Left ventricle myocardium inferior (tissue), 1 donor: Measurements from ENCODE around the gene BMP4. TPM values are rescaled to one million over a fixed set of nuclear protein-coding genes. Genes with fewer than 3 reads are reported as not detected.
"Not testable (repeated sequence)": the region's sequence is repeated elsewhere in the genome, so short reads cannot be mapped to it uniquely, and the experiment has no call there.

ENCODE experiments used
- DNase-seq: peaks from one replicate; pipeline ENCODE4 v3.0.0-alpha.2; 2020
- H3K27ac ChIP-seq: fragments of 200-600 bp; replicated peaks from 2 replicates; pipeline ENCODE4 v1.8.0; 2021
- H3K27me3 ChIP-seq: fragments of 200-600 bp; 2 replicates; pipeline ENCODE4 v1.8.0; 2021; ENCODE audit warnings: low read depth
- H3K36me3 ChIP-seq: fragments of 200-600 bp; 2 replicates; pipeline ENCODE4 v1.8.0; 2021
- H3K4me1 ChIP-seq: fragments of 200-600 bp; 2 replicates; pipeline ENCODE4 v1.8.0; 2021
- H3K4me3 ChIP-seq: fragments of 200-600 bp; 2 replicates; pipeline ENCODE4 v1.8.0; 2021; ENCODE audit warnings: mild to moderate bottlenecking, moderate library complexity
- H3K9me3 ChIP-seq: fragments of 200-600 bp; replicated peaks from 2 replicates; pipeline ENCODE4 v1.8.0; 2021
- intact Hi-C: fragments of 100-400 bp; cut with micrococcal nuclease; formaldehyde crosslinking; loops from one replicate; pipeline ENCODE4 v1.11.0; 2022
- total RNA-seq: library from RNA; stranded (reverse); fragmentation: NEBNext Ultra II Directional; extraction: Animal tissue kit (Norgen Biotek cat#: 25700); gene quantifications from one replicate; pipeline ENCODE4 v1.2.1, GENCODE V29; 2021
- TF ChIP-seq, protein P1 (sequence below): fragments of 200-600 bp; IDR thresholded peaks from 2 replicates; pipeline ENCODE4 v1.8.0; 2021; ENCODE audit warnings: antibody characterized with exemption, mild to moderate bottlenecking, borderline replicate concordance
- donor health status: DM: no; HTN: yes; CAD: no; lungs with severe emphysema.

The BMP4 gene
- total RNA-seq, 1 donor from 2014 or later: 9.8 TPM

DNA sequence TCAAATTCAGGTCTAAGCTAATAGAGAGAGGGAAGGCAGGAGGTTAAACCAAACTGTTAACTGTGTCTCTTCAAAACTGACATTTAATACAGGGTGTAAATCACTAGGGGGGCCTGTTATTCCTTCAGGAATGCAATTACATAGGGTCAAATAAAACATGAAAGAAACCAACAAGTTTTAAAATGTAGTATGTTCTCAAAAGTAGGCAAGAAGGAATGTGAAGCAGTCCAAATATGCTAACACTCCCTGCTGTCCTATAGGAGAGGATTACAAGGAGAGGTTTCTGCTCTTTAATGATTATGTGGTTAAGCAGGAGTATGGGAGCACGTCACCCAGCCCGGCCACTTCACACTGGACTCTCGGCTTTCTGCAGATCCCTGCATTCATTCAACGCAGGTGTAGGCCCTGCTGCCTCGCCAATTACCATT, 42.5 kb upstream of the BMP4 start:
- H3K27me3 ChIP-seq: no peaks in the 10 kb centered on the region
- TF ChIP-seq, protein P1, sequence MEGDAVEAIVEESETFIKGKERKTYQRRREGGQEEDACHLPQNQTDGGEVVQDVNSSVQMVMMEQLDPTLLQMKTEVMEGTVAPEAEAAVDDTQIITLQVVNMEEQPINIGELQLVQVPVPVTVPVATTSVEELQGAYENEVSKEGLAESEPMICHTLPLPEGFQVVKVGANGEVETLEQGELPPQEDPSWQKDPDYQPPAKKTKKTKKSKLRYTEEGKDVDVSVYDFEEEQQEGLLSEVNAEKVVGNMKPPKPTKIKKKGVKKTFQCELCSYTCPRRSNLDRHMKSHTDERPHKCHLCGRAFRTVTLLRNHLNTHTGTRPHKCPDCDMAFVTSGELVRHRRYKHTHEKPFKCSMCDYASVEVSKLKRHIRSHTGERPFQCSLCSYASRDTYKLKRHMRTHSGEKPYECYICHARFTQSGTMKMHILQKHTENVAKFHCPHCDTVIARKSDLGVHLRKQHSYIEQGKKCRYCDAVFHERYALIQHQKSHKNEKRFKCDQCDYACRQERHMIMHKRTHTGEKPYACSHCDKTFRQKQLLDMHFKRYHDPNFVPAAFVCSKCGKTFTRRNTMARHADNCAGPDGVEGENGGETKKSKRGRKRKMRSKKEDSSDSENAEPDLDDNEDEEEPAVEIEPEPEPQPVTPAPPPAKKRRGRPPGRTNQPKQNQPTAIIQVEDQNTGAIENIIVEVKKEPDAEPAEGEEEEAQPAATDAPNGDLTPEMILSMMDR: no peak
- H3K36me3 ChIP-seq: no peaks in the 10 kb centered on the region
- intact Hi-C loops: no loop called here
- H3K27ac ChIP-seq: no peak overlapping the region
- no peaks in the 10 kb centered on the region for H3K9me3 ChIP-seq
- H3K4me3 ChIP-seq: no peak overlapping the region
- DNase-seq: no peak
- H3K4me1 ChIP-seq: no peaks in the 10 kb centered on the region

- intact Hi-C loops: no loop called here
- no peaks in the 10 kb centered on the region for H3K9me3 ChIP-seq
- no peaks in the 10 kb centered on the region for H3K36me3 ChIP-seq
- no peak overlapping the region for H3K4me3 ChIP-seq
- H3K27ac ChIP-seq: no peak overlapping the region
- no peak for DNase-seq
- no peaks in the 10 kb centered on the region for H3K27me3 ChIP-seq
- no peaks in the 10 kb centered on the region for H3K4me1 ChIP-seq
- TF ChIP-seq, protein P1: no peak
Observed at GRCh38 chr14:53996041-53996440, 39.4 kb upstream of the BMP4 start.

GRCh38 chr14:53993920-53994607, 37.4 kb upstream of the BMP4 start:
- H3K4me3 ChIP-seq: no peak overlapping the region
- H3K4me1 ChIP-seq: no peaks in the 10 kb centered on the region
- no peak overlapping the region for H3K27ac ChIP-seq
- TF ChIP-seq, protein P1: no peak
- no peaks in the 10 kb centered on the region for H3K27me3 ChIP-seq
- DNase-seq: no peak
- H3K9me3 ChIP-seq: no peaks in the 10 kb centered on the region
- no peaks in the 10 kb centered on the region for H3K36me3 ChIP-seq
- intact Hi-C loops: no loop called here

DNA sequence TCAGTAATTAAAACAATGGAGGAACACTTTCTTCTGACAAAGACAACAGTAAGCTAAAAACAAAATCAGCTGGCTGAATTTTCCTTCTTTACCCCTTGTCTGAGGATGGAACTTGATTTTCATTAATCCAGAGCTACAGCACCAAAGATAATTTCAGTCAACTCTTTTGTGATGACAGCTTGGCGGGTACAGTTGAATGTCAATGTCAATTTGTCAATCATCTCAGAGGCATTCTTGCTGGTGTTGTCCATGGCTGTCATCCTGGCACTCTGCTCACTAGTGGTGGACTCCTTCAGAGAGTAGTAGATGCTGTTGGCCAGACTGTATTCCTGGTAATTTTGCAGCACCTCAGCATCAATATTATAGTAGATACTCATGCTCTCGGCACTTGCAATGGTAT, 34.4 kb upstream of the BMP4 start:
- TF ChIP-seq, protein P1: no peak
- Histone ChIP-seq H3K36me3 (no peaks in the 10 kb centered on the region), H3K4me1 (no peaks in the 10 kb centered on the region), H3K27me3 (no peaks in the 10 kb centered on the region), H3K4me3 (no peak overlapping the region), H3K9me3 (peaks cover 10% of the 10 kb centered on the region), H3K27ac (no peak overlapping the region)
- intact Hi-C loops: no loop called here
- DNase-seq: no peak

GRCh38 chr14:53986718-53987117, 30.1 kb upstream of the BMP4 start:
- H3K27me3 ChIP-seq, H3K4me3 ChIP-seq, intact Hi-C loops, H3K27ac ChIP-seq, DNase-seq, H3K36me3 ChIP-seq, H3K4me1 ChIP-seq: not testable (repeated sequence)
- peaks cover 30% of the 10 kb centered on the region for H3K9me3 ChIP-seq

DNA sequence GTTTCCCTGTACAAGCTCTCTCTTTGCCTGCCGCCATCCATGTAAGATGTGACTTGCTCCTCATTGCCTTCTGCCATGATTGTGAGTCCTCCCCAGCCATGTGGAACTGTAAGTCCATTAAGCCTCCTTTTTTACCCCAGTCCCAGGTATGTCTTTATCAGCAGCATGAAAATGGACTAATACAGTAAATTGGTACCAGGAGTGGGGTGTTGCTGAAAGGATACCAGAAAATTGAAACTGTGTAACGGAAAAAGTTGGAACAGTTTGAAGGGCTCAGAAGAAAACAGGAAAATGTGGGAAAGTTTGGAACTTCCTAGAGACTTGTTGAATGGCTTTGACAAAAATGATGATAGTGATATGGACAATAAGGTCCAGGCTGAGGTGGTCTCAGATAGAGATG, 28.3 kb upstream of the BMP4 start:
- H3K4me3 ChIP-seq, DNase-seq, H3K27ac ChIP-seq, H3K4me1 ChIP-seq, H3K27me3 ChIP-seq, H3K36me3 ChIP-seq, intact Hi-C loops: not testable (repeated sequence)
- peaks cover 30% of the 10 kb centered on the region for H3K9me3 ChIP-seq
